GM18526 (cell line): Measurements from ENCODE around the gene BPIFB3.

ENCODE experiments used
- POLR2A ChIP-seq: IDR thresholded peaks from 3 replicates; pipeline ENCODE4 v1.6.1; 2011; ENCODE audit not compliant: insufficient read length; ENCODE audit errors: extremely low read depth

BPIFB3 gene

GRCh38 chr20:33081411-33082154 lies 27.9 kb downstream of the BPIFB3 start:
- TF ChIP-seq POLR2A = no peak

GRCh38 chr20:33082546-33082945 lies 28.8 kb downstream of the BPIFB3 start:
- no peak for TF ChIP-seq POLR2A

DNA sequence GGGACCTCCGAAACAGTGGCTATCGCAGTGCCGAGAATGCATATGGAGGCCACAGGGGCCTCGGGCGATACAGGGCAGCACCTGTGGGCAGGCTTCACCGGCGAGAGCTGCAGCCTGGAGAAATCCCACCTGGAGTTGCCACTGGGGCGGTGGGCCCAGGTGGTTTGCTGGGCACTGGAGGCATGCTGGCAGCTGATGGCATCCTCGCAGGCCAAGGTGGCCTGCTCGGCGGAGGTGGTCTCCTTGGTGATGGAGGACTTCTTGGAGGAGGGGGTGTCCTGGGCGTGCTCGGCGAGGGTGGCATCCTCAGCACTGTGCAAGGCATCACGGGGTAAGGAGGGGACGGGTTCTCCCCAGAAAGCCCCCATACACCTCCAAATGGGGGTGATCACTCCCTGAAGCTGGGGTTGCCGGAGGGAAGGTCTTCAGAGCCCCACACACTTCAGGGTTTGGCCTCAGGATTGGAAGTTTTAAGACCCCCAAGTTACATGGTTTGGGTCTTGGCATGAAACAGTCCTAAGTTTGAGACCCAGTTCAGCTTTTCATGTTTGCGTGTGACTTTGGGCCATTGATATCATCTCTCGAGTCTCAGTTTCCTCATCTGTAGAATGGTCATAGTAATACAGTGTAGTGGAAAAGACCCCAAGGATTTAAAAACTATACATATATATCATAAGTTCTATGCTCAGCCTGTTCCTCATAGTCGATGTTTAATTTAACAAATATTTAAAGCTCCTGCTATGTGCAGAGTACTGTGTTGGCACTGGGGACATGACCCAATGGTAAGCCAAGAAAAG lies 30.0 kb downstream of the BPIFB3 start:
- no peak for TF ChIP-seq POLR2A

GRCh38 chr20:33084722-33085121 lies 31.0 kb downstream of the BPIFB3 start:
- TF ChIP-seq POLR2A = no peak

DNA sequence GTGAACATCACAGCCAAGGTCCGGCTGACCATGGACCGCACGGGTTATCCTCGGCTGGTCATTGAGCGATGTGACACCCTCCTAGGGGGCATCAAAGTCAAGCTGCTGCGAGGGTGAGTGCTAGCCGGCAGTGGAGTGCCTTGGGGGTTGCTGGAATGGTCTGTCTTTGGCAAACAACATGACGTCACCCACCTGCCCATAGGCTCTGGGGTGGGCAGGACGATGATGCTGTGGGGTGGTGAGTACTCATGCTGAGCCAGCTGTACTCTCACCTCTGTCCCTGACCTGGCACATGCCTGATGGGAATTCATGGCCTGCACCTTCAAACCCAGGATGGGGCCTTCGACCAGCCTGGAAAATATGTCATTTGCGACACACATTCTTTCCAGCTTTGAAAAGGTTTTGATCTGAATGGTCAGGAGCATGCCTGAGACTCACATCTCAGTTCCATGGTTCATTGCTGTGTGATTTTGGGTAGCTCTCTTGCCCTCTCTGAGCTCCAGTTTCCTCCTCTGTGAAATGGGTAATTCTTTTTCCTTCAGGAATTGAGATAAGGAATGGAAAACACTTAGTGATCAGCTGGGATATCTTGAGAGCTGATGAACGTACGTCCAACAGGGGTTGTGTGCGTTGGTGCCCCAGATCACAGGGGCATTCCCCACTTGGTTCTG lies 32.5 kb downstream of the BPIFB3 start:
- no peak for TF ChIP-seq POLR2A

DNA sequence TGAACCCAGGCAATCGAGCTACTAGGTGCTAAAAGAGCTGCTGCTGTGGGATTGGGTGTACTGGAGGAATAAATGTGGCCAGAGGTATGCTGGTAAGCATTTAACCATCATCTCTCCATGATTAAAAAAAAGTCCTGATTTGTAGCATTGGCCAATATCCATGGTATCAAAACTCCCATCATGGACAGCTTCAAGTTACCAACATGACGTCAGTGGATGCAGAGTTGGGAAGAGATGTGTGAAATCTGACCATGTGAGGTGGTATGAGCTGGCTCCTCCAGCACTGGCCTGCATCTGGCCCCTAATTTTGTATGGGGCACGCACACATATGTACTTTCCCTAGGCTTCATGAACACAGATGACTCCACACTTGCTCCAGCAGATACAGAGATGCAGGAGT lies 37.4 kb downstream of the BPIFB3 start:
- no peak for TF ChIP-seq POLR2A

DNA sequence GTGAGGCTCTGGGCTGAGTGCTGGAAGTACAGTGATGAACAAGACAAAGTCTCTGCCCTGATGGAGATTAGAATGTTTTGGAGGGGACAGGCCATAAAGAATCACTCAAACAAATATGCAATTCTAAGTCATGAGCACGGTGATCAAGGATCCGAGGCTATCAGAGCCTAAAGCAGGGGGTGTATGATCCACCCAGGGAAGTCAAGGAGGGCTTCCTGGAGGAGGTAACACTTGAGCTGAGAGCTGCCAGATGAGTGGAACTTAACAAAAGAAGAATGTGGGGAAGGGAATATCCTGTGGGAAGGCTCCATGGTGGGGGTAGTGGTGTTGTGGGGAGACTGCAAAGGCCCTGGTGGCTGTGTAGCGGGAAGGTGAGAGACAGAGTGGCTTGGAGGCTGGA lies 38.0 kb downstream of the BPIFB3 start:
- TF ChIP-seq POLR2A = no peak

- TF ChIP-seq POLR2A = no peak
These were observed 38.7 kb downstream of the BPIFB3 start for GRCh38 chr20:33092361-33092760.

DNA sequence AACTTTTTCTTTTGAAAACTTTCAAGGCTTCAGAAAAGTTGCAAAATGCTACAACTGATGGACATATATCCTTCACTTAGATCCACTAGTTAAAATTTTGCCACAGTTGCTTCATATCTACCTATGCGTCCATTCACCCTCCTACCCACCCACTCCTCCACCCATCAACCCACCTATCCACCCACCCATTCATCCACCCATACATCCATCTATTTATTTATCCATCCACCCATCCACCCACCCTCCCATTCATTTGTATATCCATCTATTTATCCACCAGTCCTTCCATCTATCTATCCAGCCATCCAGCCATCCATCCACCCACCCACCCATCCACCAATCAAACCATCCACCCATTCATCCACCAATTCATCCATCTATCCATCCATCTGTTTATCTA lies 39.4 kb downstream of the BPIFB3 start:
- TF ChIP-seq POLR2A = no peak

DNA sequence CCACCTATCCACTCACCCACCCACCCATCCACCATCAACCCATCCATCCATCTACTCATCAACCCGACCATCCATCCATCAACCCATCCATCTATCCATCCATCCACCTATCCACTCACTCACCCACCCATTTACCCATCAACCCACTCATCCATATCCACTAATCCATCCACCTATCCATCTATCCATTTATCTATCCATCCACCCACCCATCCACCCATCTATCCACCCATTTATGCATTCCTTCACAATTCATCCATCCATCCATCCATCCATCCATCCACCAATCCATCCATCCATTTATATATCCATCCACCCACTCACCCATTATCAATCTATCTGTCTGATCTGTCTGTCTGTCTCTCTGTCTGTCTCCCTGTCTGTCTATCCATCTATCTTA lies 39.9 kb downstream of the BPIFB3 start:
- no peak for TF ChIP-seq POLR2A

DNA sequence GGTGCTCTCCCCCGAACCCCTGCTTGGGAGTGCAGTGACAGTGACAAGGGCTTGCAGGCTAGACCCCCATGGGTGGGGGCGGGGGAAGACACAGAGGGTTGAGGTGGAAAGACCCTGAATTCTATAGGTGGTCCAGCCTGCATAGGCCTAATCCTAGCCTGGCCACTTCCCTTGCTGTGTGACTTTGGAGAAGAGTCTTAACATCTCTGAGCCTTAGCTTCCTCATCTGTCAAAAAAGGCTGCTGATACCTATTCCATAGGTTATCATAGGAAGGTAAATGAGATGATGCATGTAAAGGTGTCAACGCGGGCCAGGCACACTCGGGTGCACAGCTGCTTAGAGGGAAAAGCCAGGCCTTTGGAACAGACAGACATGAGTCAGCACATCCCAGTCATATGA lies 41.5 kb downstream of the BPIFB3 start:
- TF ChIP-seq POLR2A = no peak

DNA sequence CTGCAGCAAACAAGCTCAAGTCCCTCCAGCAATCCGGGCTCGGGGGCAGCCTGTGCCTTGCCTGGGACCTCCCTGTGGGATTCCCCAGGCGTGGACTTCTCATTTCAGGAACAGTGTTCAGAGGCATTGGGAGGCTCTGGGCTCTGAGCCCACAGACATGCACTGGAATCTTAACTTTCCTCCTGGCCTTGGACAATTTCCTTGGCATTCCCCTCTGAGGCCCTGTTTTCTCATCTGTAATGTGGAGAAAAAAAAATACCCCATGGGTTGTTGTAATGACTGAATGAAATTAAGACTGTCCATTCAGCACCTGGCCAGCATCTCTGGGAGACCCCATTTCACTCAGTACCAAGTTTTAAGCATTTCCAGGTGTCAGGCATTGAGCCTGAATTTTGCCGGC lies 43.3 kb downstream of the BPIFB3 start:
- TF ChIP-seq POLR2A = no peak

DNA sequence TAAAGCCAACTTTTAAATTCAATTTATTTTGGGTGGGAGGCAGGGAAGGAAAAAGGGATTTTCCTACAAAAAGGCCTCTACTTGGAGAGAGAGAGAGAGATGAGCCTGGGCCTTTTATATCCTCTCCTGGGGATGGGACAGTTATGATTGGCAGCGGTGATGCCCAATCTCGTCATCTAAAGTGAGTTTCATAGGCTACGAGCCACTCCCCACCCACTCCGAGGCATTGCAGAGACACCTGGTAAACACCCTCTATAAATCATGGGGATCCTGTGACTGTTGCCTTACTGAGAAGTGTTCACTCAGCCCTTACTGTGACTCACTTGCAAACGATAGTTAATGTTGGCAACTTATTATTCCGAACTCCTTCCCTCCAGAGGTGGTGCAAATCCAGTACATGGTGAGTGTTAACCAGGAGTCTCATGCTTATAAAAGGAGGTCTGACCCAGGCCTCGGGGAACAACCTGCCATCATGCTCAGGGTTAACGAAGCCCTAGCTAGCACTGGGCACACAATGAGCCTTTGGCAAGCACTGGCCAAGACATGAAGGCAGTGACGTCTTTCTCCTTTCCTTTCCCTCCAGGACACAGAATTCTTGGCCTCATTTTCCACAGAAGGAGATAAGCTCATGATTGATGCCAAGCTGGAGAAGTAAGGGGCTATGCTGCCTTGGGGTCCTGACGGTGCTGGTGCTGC lies 46.3 kb downstream of the BPIFB3 start:
- TF ChIP-seq POLR2A = no peak

DNA sequence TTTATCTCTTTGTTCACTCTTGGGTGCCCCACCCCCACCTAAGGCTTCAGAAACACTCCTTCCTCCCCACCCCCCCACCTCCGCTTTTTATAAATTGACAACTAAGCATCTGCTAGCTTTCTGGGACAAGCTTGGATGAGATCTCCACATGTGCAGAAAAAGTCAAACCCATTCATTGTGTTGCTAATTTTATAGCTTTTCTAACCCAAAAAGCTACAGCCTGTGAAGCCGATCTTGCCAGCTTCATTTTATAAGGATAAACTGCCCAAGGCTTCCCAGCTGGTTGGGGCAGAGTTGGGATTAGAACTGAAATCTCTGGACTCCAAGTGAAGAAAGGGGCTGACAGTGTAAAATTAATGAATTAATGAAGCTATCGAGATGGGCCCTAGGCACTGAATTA lies 49.9 kb downstream of the BPIFB3 start:
- no peak for TF ChIP-seq POLR2A

DNA sequence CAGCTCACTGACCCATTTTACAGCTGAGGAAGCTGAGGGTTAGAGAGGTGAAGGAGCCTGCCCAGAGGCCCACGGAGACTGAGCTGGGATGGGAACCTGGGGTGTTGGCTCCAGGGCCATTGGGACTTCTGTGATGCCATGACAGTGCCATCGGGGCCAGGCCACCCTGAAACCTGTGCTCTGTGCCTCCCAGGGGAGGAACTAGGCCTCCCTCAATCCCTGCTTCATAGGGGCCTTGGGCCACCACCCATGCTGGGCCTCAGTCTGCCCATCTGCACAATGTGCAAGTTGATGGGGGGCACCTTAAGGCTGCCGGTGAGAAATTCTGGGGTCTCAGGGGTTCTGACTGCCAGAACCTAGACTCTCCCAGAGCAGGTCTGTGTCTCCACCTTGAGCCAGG lies 50.6 kb downstream of the BPIFB3 start:
- no peak for TF ChIP-seq POLR2A
